ENCODE measurements around the gene GSAP. TPM values are rescaled to one million over a fixed set of nuclear protein-coding genes. Genes with fewer than 3 reads are reported as not detected.

Gene GSAP
- total and polyA plus RNA-seq, 2 of the 4 experiments (the other 2 are of a cell fraction), result 1.6 to 1.8 TPM

DNA sequence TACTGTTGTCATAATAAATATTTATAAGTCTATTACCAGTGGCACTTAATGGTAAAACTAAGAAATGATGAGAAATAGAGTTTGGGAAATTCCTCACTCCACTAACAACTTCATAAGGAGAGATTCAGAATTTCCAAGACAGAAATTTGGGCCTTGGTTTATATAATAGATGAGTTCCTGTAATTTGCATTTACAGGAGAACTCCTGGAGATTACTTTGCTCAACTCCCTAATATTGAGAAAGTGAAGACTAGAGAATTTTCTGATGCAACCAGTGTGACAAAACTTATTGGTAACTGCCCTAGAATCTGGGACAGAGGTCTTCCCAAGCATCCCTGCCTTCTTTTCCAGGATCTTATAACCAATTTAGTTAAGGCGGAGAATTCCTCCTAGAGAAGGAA is 49.1 kb upstream of the GSAP start (continued):
- TF ChIP-seq POLR2A (IDR thresholded peaks at IDR 0.05; ENCODE audit: low read depth, low read length) (no peak), SMC3 (IDR thresholded peaks at IDR 0.05; ENCODE audit: low read depth, low read length) (no peak)
- TF ChIP-seq, protein P1, sequence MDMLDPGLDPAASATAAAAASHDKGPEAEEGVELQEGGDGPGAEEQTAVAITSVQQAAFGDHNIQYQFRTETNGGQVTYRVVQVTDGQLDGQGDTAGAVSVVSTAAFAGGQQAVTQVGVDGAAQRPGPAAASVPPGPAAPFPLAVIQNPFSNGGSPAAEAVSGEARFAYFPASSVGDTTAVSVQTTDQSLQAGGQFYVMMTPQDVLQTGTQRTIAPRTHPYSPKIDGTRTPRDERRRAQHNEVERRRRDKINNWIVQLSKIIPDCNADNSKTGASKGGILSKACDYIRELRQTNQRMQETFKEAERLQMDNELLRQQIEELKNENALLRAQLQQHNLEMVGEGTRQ (IDR thresholded peaks at IDR 0.05; ENCODE audit: low read depth, low read length), result no peak

DNA sequence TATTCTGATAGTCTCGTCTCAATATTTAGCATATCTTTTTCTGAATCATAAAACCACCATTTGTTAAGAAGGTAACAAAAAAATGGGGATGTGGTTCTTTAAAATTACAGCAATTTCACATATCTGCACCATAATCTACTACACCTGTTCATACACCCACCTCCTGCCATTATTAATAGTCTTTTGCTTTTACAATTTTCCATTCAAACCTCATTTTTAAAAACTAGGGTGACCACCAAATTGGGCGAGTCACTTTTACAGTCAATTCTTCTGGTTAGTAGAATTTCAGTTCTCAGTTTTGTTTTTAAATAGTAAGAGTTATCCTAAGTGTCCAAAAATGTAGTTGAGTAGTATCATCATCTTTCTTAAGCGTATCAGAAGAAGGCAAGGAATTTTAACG is 48.4 kb upstream of the GSAP start:
- H2AK5ac ChIP-seq (ENCODE audit: low read depth, low read length), result no peak overlapping the region
- no peak overlapping the region for H3K23ac ChIP-seq (ENCODE audit: low read depth, low read length)
- H3K36me3 ChIP-seq (ENCODE audit: control insufficient read depth, insufficient read depth, low read length), result no peaks in the 10 kb centered on the region
- CTCF ChIA-PET, result no interaction called here
- no peak for TF ChIP-seq RCOR1 (IDR thresholded peaks at IDR 0.05; ENCODE audit: insufficient replicate concordance, low read length)
- no peak for TF ChIP-seq POLR2A (IDR thresholded peaks at IDR 0.05; ENCODE audit: low read depth, low read length)
- TF ChIP-seq RAD21 (IDR thresholded peaks at IDR 0.05; ENCODE audit: low read length), result no peak
- no peak for TF ChIP-seq NFE2L2 (IDR thresholded peaks at IDR 0.05; ENCODE audit: low read depth, low read length)
- TF ChIP-seq, protein P2, sequence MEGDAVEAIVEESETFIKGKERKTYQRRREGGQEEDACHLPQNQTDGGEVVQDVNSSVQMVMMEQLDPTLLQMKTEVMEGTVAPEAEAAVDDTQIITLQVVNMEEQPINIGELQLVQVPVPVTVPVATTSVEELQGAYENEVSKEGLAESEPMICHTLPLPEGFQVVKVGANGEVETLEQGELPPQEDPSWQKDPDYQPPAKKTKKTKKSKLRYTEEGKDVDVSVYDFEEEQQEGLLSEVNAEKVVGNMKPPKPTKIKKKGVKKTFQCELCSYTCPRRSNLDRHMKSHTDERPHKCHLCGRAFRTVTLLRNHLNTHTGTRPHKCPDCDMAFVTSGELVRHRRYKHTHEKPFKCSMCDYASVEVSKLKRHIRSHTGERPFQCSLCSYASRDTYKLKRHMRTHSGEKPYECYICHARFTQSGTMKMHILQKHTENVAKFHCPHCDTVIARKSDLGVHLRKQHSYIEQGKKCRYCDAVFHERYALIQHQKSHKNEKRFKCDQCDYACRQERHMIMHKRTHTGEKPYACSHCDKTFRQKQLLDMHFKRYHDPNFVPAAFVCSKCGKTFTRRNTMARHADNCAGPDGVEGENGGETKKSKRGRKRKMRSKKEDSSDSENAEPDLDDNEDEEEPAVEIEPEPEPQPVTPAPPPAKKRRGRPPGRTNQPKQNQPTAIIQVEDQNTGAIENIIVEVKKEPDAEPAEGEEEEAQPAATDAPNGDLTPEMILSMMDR (conservative IDR thresholded peaks at IDR 0.05; ENCODE audit: low read depth, low read length), result no peak
- H3K27ac ChIP-seq (ENCODE audit: insufficient read depth, low read length), result no peak overlapping the region
- no peak overlapping the region for H2AK9ac ChIP-seq (replicated peaks; ENCODE audit: low read depth, low read length, poor library complexity)
- H4K91ac ChIP-seq (ENCODE audit: insufficient read depth, low read depth, low read length), result no peak overlapping the region
- intact Hi-C loops (cut with micrococcal nuclease), result no loop called here
- no peaks in the 10 kb centered on the region for H3K27me3 ChIP-seq (ENCODE audit: control insufficient read depth, insufficient read depth, low read length)
- H3K18ac ChIP-seq (ENCODE audit: low read depth, low read length), result no peak overlapping the region
- H2BK20ac ChIP-seq (ENCODE audit: low read depth, low read length), result no peak overlapping the region
- in situ Hi-C loops (cut with MboI; ENCODE audit: low sequenced_read_pairs), result no loop called here
- no TSS peak for BruUV-seq (replicated peaks)
- H2BK5ac ChIP-seq (ENCODE audit: low read depth, low read length, poor library complexity, severe bottlenecking), result no peak overlapping the region
- H4K20me1 ChIP-seq (ENCODE audit: insufficient read depth, low read length), result no peaks in the 10 kb centered on the region
- H3K56ac ChIP-seq (ENCODE audit: extremely low read depth, insufficient read depth, low read length), result no peak overlapping the region
- H2AFZ ChIP-seq (replicated peaks; ENCODE audit: low read length, poor library complexity), result no peak overlapping the region
- H4K8ac ChIP-seq (ENCODE audit: low read depth in 2 of 2, low read length in 2 of 2), result no peak overlapping the region
- no peak overlapping the region for H3K4ac ChIP-seq (ENCODE audit: low read depth, low read length)
- no peak overlapping the region for H2BK120ac ChIP-seq (ENCODE audit: low read depth, low read length)
- ATAC-seq (ENCODE audit: low read depth), result no peak
- no peaks in the 10 kb centered on the region; the same call in 1 of the 2 replicates for H3K4me1 ChIP-seq (ENCODE audit: control insufficient read depth, insufficient read depth, low read length)
- H2BK15ac ChIP-seq (ENCODE audit: low read depth, low read length), result no peak overlapping the region
- POLR2A ChIA-PET (ENCODE audit: unreplicated experiment), result no interaction called here
- peaks cover 3% of the 10 kb centered on the region; the same call in 1 of the 2 replicates for H3K9me1 ChIP-seq (ENCODE audit: insufficient read depth, low read length)
- H3K4me3 ChIP-seq (ENCODE audit: insufficient read depth, low read depth, low read length), result no peak overlapping the region
- no peak overlapping the region for H4K5ac ChIP-seq (ENCODE audit: low read depth, low read length)
- H3K79me1 ChIP-seq (ENCODE audit: low read depth in 1 of 2, low read length in 2 of 2), result no peaks in the 10 kb centered on the region
- H3K4me2 ChIP-seq (ENCODE audit: low read depth, low read length), result no peak overlapping the region
- dilution Hi-C loops (cut with HindIII; ENCODE audit: low sequenced_read_pairs, unreplicated experiment), result no loop called here
- no peak overlapping the region for H3K9ac ChIP-seq (ENCODE audit: low read depth, low read length)
- no peak overlapping the region for H3K14ac ChIP-seq (replicated peaks; ENCODE audit: low read depth, low read length)
- no peak for DNase-seq
- no peaks in the 10 kb centered on the region for H3K9me3 ChIP-seq (ENCODE audit: control insufficient read depth, insufficient read depth, low read length)
- WGBS, 2 experiments (ENCODE audit: extremely low coverage in 2 of 2, insufficient read length in 1 of 2), result no CpG with 5 or more reads among the region's 4 CpGs

All from IMR-90 (cell line).